ENCODE results near the gene CORO7.
A peak's percentile ranks its signal among the peaks of the same experiment; 100 is the strongest.

The CORO7 gene

DNA sequence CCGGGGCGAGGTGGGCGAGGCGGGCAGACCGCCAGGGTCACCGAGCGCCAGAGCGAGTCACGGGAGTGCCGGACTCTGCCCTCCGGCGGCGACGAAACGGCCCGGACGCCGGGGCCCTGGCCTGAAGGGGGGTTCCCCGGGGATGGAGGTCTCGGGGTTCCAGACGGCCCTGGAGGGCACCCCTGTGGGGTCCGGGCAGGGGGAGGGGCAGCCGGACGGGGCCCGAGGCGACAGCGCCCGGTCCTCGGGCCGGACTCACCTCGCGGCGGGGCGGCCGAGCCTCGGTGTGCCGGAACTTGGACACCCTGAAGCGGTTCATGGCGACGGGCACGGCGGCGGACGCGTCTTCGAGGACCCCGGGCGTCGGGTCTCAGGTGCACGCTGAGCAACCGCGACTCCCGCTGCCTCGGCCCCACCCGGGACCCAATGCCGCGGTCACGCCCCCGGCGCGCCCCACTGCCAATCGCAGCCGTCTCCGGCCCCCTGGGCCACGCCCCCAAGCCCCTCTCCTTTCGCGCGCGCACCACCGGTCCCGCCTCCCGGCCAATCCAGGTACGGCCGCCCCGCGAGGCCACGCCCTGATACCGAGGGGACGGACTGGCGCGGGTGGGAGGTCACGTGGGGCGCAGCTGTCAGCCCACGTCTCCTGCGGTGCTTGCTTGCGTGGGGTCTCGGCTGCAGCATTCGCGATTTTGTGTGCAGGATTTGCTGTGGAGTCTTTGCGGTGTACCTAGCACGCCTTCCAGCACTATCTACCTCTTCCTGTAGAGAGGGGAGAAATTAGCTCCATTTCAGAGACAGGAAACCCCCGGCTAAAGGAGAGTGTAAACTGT, at the start of gene CORO7:
Gene CORO7, minus strand, starts transcription at position 397 of the 833 bp plus-strand sequence. Its CDS starts 78 bp downstream, at position 319.
- peak within 1 kb of the TSS; percentile 93 for H3K9ac ChIP-seq (ENCODE audit: low read depth, low read length)
- H3K9me3 ChIP-seq (ENCODE audit: control insufficient read depth, insufficient read depth, low read length) = no peaks in the 10 kb centered on the region
- no peaks in the 10 kb centered on the region for H3K36me3 ChIP-seq (ENCODE audit: insufficient read depth, low read length)
- H3K4me1 ChIP-seq (ENCODE audit: insufficient read depth, low read length) = peaks cover 7% of the 10 kb centered on the region; the same call in 1 of the 2 replicates

DNA sequence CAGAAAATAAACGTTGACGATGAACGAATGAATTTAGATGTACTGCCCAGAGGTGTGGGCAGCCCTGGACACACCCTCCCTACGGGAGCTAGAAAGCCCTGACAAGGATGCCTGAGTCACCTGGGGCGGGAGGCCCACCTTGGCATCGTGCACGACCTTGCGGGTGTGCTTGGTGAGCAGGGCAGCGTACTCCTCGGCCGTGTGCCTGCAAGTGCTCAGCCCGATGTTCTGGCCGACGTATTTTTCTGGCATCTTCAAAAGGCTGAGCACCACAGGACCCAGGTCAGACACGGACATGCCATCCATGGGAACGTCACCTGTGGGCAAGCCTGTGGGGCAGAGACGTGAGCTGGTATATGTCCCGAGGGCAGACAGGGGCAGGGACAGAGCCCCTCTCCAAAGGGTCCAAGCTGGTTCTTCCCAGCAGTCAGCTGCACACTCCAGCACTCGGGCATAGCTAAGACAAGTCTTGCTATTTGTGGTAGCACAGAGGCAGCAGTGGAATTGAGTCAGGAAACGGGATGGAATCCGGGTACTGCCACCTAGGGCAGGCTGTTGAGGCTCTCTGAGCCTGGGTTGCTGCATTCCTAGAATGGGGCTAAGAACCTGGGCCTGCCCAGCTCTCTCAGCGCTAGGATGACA, 47.2 kb upstream of the CORO7 start:
- Histone ChIP-seq H3K9ac (ENCODE audit: low read depth, low read length) (no peak overlapping the region), H3K9me3 (ENCODE audit: control insufficient read depth, insufficient read depth, low read length) (no peaks in the 10 kb centered on the region), H3K4me1 (ENCODE audit: insufficient read depth, low read length) (peaks cover 6% of the 10 kb centered on the region), H3K36me3 (ENCODE audit: insufficient read depth, low read length) (peaks cover 19% of the 10 kb centered on the region)

DNA sequence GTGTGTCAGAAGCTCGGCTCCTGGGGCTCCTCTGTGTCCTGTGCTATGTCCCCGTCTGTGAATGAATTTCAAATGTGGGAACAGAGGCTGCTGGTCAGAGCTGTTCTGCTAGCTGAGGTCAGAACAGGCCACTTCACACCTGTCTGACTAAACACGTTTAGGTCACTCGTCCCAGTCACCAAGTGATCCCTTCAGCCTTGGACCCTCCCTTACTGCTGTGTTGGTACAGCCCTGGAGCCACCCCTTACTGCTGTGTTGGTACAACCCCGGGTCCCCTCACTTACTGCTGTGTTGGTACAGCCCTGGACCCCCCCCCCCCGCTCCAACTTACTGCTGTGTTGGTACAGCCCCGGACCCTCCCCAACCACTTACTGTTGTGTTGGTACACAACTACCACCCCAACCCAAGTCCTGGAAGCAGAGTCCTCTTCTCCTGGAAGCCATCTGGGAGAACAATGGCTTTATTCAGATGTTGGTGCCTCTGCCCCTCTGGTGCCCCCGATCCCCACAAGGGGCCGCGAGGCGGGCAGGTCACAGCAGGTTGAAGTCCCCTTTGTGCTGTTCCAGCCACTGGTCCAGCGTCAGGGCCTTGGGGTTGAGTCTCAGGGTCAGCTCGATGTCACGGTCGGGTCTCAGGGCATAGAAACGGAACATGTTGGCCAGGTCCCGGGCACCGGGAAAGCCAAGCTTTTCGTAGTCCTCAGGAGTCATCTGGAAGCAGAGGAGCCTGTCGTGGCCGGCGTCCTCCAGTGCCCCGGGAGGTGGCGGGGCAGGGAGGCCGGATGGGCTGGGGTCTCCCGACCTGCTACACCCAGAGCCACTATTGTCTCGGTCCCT, 45.1 kb upstream of the CORO7 start:
- Histone ChIP-seq H3K36me3 (ENCODE audit: insufficient read depth, low read length) (peaks cover 15% of the 10 kb centered on the region), H3K4me1 (ENCODE audit: insufficient read depth, low read length) (peaks cover 6% of the 10 kb centered on the region), H3K9me3 (ENCODE audit: control insufficient read depth, insufficient read depth, low read length) (no peaks in the 10 kb centered on the region), H3K9ac (ENCODE audit: low read depth, low read length) (no peak overlapping the region)

DNA sequence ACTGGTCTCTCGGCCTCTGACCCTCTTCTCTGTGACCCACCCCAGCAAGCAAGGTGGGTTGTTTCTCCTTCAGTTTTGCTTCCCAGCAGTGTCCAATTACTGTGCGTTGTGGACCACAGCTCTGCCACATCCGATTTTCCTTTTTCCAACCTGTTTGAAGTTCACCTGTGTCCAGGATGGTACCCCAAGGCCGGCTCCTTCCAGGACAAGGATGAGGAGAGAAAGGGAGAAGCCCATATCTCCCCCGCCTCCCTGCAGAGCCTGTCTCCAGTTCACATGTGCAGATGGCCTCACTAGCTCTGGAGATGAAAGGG, 44.5 kb upstream of the CORO7 start:
- Histone ChIP-seq H3K9ac (ENCODE audit: low read depth, low read length) (no peak overlapping the region), H3K4me1 (ENCODE audit: insufficient read depth, low read length) (peaks cover 6% of the 10 kb centered on the region), H3K36me3 (ENCODE audit: insufficient read depth, low read length) (peaks cover 13% of the 10 kb centered on the region), H3K9me3 (ENCODE audit: control insufficient read depth, insufficient read depth, low read length) (no peaks in the 10 kb centered on the region)

DNA sequence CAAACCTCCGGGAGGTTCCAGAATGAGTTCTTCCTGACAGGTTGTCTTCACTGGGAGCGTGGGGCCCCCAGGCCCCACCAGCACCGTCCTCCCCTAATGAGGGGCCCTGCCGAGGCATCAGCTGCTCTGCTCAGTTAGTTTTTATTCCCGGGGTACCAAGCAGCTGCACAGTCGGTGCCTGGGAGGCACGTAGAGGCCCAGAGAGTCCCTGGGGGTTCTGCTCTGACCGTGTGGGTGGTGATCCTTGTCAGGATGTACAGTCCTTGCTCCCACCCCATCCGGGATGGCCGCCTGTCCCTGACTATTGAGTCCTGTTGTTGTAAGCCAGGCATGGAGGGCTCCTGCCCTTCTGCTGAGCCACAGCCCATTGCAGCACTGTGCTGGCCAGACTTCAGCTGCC, 39.6 kb upstream of the CORO7 start:
- peaks cover 18% of the 10 kb centered on the region for H3K36me3 ChIP-seq (ENCODE audit: insufficient read depth, low read length)
- H3K9me3 ChIP-seq (ENCODE audit: control insufficient read depth, insufficient read depth, low read length) = no peaks in the 10 kb centered on the region
- no peak overlapping the region for H3K9ac ChIP-seq (ENCODE audit: low read depth, low read length)
- H3K4me1 ChIP-seq (ENCODE audit: insufficient read depth, low read length) = peaks cover 3% of the 10 kb centered on the region

DNA sequence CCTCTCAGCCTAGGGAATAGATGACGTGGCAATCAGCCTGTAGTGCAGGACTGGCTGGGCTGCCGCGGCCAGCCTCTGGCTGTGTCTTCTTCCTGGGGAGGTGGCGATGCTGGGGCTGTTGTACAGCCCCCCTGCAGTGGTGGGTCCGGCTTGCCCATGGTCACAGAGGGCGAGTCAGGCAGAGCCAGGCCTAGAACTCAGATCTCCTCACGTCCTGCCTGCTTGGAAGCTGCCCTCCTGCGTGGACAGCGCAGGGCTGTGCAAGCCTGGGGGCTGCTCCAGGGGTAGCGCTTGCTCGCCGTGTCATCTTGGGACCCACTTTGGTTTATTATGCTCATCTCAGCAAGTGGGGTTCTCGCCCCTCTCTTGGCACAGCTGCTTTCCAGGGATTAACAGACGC, 38.7 kb upstream of the CORO7 start:
- H3K9ac ChIP-seq (ENCODE audit: low read depth, low read length) = no peak overlapping the region
- H3K9me3 ChIP-seq (ENCODE audit: control insufficient read depth, insufficient read depth, low read length) = no peaks in the 10 kb centered on the region
- no peaks in the 10 kb centered on the region for H3K4me1 ChIP-seq (ENCODE audit: insufficient read depth, low read length)
- H3K36me3 ChIP-seq (ENCODE audit: insufficient read depth, low read length) = peaks cover 20% of the 10 kb centered on the region

DNA sequence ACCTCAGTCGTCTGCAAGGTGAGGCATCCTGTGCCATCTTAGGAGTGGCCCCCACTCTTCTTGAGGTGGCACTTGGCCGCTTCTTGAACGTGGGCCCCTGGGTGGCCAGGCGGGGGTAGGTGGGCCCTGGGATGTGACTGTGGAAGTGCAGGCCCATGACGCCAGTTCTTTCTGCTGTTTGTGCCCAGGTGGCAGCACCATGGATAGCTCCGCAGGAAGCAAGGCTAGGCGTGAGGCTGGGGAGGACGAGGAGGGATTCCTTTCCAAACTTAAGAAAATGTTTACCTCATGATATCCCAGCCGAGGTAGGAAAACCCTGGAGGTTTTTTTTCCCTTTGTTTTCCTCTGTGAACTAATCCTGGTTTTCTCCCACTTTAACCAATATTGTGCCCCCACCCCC, 38.2 kb upstream of the CORO7 start:
- Histone ChIP-seq H3K9me3 (ENCODE audit: control insufficient read depth, insufficient read depth, low read length) (no peaks in the 10 kb centered on the region), H3K36me3 (ENCODE audit: insufficient read depth, low read length) (peaks cover 22% of the 10 kb centered on the region), H3K4me1 (ENCODE audit: insufficient read depth, low read length) (no peaks in the 10 kb centered on the region), H3K9ac (ENCODE audit: low read depth, low read length) (no peak overlapping the region)

DNA sequence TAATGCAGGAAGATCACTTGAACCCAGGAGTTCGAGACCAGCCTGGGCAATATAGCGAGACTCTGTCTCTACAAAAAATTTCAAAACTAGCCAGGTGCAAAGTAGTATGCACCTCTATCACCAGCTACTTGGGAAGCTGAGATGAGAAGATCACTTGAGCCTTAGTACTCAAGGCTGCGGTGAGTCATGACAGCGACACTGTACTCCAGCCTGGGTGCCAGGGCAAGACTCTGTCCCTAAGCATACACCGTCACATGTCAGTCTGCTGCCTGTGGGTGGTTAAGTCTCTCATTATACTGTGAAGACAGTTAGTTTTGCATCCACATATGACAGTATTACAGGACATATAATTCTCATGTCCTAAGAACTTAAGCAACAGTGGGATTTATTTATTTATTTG, 36.3 kb upstream of the CORO7 start:
- Histone ChIP-seq H3K9ac (ENCODE audit: low read depth, low read length) (no peak overlapping the region), H3K36me3 (ENCODE audit: insufficient read depth, low read length) (peaks cover 23% of the 10 kb centered on the region), H3K9me3 (ENCODE audit: control insufficient read depth, insufficient read depth, low read length) (no peaks in the 10 kb centered on the region), H3K4me1 (ENCODE audit: insufficient read depth, low read length) (no peaks in the 10 kb centered on the region)

DNA sequence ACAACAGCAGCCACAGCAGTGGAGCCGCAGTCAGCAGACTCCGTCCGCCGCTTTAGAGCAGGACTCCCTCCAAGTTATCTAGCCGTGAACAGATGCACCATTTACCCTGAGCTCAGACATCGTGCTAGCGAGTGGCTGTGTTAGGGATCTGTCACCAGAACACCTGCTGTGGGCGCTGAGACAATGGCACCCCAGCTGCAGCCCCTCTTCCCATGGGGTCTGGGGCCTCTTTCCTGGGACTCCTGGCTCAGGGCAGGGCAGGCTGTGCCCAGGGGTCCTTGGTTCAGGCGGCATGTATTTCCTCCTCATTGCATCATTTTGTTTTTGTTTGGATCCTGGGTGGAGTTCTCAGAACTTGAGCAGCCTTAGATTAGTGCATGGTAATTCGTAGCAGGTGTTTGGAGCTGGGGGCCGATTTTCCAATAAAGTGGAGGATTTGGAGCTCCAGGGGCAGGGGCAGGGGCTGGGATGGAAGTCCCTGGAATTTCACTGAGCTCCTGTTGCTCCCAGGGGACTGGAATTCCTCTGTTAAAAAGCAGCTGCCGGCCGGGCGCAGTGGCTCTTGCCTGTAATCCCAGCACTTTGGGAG, 34.6 kb upstream of the CORO7 start:
- Histone ChIP-seq H3K9me3 (ENCODE audit: control insufficient read depth, insufficient read depth, low read length) (no peaks in the 10 kb centered on the region), H3K36me3 (ENCODE audit: insufficient read depth, low read length) (peaks cover 30% of the 10 kb centered on the region), H3K4me1 (ENCODE audit: insufficient read depth, low read length) (no peaks in the 10 kb centered on the region), H3K9ac (ENCODE audit: low read depth, low read length) (no peak overlapping the region)

DNA sequence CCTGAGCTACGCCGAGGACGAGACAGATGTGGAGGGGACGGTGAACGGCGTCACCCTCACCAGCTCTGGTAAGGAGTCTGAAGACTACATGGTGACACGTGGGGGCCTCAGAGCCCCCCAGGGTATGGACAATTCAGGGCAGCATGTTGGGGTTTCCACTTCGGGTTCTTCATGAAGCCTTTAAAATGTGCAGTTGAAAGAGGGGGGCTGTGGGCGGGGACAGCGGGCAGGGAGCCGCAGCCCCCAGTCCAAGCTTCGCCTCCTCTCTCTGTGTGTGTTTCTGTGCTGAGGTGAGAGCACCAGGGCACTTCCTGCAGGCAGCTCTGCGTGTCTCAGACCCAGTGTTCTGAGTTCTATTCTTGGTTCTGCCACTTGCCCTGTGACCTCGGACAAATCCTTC, 34.0 kb upstream of the CORO7 start:
- H3K4me1 ChIP-seq (ENCODE audit: insufficient read depth, low read length) = no peaks in the 10 kb centered on the region
- no peaks in the 10 kb centered on the region for H3K9me3 ChIP-seq (ENCODE audit: control insufficient read depth, insufficient read depth, low read length)
- no peak overlapping the region for H3K9ac ChIP-seq (ENCODE audit: low read depth, low read length)
- H3K36me3 ChIP-seq (ENCODE audit: insufficient read depth, low read length) = peaks cover 30% of the 10 kb centered on the region

DNA sequence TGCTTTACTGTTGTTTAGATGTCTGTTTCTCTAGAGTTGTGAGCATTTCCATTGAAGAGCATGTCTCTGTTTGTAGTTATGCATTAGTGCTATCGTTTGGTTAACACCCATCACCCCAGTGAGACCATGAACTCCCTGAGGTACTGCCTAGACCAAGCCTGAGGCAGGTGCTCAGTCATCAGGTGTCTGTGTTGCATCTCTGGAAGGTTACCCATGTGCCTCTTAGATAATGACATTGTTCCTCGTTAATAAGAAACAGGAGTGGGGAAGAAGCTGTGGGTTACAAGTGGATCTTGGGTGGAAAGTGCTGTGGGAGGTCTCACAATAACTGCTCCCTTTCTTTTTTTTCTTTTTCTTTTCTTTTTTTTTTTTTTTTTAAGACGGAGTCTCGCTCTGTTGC, 27.6 kb upstream of the CORO7 start:
- H3K9me3 ChIP-seq (ENCODE audit: control insufficient read depth, insufficient read depth, low read length) = no peaks in the 10 kb centered on the region
- H3K9ac ChIP-seq (ENCODE audit: low read depth, low read length) = no peak overlapping the region
- H3K36me3 ChIP-seq (ENCODE audit: insufficient read depth, low read length) = peaks cover 49% of the 10 kb centered on the region
- no peaks in the 10 kb centered on the region for H3K4me1 ChIP-seq (ENCODE audit: insufficient read depth, low read length)

DNA sequence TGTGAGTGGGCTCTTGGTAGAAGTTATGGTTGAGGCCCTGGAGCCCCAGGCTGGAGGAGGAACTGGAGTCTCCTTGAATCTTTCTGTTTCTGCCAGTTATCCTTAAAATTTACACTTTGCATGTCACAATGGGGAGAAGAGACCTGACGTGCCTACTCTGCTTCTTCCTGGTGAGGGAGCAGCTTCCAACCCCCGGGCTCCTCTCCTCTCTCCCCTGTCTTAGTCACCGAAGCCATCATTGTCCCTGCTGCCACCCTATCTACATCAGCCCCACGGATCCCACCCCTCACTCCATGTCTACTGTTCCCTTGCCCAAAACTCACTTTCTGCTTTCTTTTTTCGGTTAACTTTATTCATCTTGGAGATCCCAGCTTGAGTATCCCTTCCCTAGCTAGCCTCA, 26.9 kb upstream of the CORO7 start:
- H3K9ac ChIP-seq (ENCODE audit: low read depth, low read length) = no peak overlapping the region
- no peaks in the 10 kb centered on the region for H3K4me1 ChIP-seq (ENCODE audit: insufficient read depth, low read length)
- H3K36me3 ChIP-seq (ENCODE audit: insufficient read depth, low read length) = peaks cover 54% of the 10 kb centered on the region

DNA sequence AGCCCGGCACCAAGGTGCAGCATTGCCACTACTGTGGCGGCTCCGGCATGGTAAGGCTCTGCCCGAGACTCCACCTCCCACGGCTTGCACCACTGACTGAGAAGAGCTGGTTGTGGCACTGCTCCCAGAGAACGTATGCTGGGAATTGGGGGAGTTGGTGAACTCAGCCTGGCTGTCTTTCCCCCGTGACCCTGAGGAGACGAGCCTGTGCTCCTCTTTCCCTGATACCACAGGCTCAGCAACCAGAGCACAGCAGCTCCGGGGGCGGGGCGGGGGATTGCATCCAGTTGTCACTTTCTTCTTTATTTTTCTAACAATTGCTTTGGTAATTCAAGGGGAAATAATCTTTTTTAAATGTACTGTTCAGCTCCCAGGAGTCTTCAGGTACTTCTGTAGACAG, 26.0 kb upstream of the CORO7 start:
- Histone ChIP-seq H3K4me1 (ENCODE audit: insufficient read depth, low read length) (no peaks in the 10 kb centered on the region), H3K36me3 (ENCODE audit: insufficient read depth, low read length) (peaks cover 55% of the 10 kb centered on the region), H3K9me3 (ENCODE audit: control insufficient read depth, insufficient read depth, low read length) (no peaks in the 10 kb centered on the region), H3K9ac (ENCODE audit: low read depth, low read length) (no peak overlapping the region)

More for the DNA sequence above, 26.9 kb upstream of the CORO7 start:
- H3K9me3 ChIP-seq (ENCODE audit: control insufficient read depth, insufficient read depth, low read length) = no peaks in the 10 kb centered on the region

DNA sequence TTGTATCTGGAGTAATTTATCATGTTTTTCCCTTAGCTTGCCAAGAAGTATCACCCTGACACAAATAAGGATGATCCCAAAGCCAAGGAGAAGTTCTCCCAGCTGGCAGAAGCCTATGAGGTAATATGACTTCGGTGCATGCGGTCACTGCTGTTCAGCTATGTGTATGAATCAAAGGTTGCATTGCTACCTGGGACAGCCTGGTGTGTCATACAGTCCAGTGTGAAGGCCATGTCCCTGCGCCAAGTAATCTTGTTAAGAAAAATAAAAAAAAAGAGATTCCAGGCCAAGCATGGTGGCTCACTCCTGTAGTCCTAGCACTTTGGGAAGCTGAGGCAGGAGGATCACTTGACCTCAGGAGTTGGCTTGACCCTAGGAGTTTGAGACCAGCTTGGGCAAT, 21.0 kb upstream of the CORO7 start:
- H3K4me1 ChIP-seq (ENCODE audit: insufficient read depth, low read length) = no peaks in the 10 kb centered on the region
- H3K36me3 ChIP-seq (ENCODE audit: insufficient read depth, low read length) = peaks cover 27% of the 10 kb centered on the region
- no peaks in the 10 kb centered on the region for H3K9me3 ChIP-seq (ENCODE audit: control insufficient read depth, insufficient read depth, low read length)
- H3K9ac ChIP-seq (ENCODE audit: low read depth, low read length) = no peak overlapping the region
